Testis (tissue), 2 donors: Measurements from ENCODE around the gene ENTPD8.

Experiments used
- POLR2A ChIP-seq: fragments of 450-650 bp; IDR thresholded peaks from one replicate; pipeline ENCODE4 v1.6.1; 2017; ENCODE audit warnings: antibody characterized with exemption, mild to moderate bottlenecking, moderate library complexity
- TF ChIP-seq, protein P1 (sequence below), 3 experiments: fragments of 450-650 bp in 2 of 3; fragments of 200-600 bp in 1 of 3; sonication (generic) in 1 of 3; IDR thresholded peaks; one replicate each; pipeline ENCODE4 v1.5.1; 2016 to 2019; ENCODE audit warnings: antibody characterized with exemption in 3 of 3, mild to moderate bottlenecking in 2 of 3, moderate library complexity in 1 of 3

DNA sequence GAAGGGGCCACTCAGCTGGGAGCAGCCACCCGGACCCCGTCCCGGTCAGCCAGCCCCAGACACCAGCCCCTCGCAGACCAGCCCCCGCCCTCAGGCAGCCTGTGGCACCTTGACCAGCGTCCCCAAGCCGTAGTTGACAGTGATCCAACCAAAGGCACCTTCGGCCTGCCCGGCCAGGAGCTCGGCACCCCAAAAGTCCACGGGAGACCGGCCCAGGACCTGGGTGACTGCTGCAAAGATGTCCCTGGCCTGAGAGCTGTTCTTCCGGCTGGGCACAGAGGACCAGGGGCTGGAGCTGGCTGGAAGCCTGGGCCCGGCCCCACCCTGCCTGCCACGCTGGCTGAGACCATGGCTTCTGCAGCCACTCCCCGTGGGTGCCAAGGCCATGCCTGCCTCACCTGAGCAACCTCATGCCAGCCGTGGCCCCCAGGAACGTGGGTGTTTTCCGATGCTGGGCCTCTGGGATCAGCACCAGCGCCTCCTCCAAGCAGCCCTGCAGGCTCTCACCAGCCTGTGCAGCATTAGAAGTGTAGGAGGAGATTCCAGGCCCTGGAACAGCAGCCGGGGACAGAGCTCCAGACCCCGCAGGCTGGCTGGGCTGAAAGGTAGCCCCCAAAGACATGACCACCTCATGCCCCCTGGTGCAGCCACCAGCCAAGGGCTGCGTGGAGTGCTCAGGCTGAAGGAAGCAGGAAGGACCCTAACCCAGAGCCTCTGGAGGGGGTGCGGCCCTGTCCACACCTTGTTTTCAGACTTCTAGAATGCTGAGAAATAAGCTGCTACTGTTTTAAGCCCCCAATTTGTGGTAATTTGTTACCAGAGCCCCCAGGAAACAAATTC lies 4.2 kb downstream of the ENTPD8 start:
- TF ChIP-seq, protein P1, sequence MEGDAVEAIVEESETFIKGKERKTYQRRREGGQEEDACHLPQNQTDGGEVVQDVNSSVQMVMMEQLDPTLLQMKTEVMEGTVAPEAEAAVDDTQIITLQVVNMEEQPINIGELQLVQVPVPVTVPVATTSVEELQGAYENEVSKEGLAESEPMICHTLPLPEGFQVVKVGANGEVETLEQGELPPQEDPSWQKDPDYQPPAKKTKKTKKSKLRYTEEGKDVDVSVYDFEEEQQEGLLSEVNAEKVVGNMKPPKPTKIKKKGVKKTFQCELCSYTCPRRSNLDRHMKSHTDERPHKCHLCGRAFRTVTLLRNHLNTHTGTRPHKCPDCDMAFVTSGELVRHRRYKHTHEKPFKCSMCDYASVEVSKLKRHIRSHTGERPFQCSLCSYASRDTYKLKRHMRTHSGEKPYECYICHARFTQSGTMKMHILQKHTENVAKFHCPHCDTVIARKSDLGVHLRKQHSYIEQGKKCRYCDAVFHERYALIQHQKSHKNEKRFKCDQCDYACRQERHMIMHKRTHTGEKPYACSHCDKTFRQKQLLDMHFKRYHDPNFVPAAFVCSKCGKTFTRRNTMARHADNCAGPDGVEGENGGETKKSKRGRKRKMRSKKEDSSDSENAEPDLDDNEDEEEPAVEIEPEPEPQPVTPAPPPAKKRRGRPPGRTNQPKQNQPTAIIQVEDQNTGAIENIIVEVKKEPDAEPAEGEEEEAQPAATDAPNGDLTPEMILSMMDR (IDR thresholded peaks at IDR 0.05) = no peak
- no peak for TF ChIP-seq POLR2A
